Endothelial cell of umbilical vein (primary cell): ENCODE measurements around the gene CCDC167. TPM values are rescaled to one million over a fixed set of nuclear protein-coding genes. Genes with fewer than 3 reads are reported as not detected.

Experiments used
- BruUV-seq: library from RNA; stranded (reverse); fragments of 400-500 nt; replicated peaks from 2 replicates; lab custom pipeline; 2021; lab: Mats Ljungman, UMichigan
- CTCF ChIA-PET: fragments of 300-600, 350-600 bp; sonication (Branson Sonifier 250); formaldehyde crosslinking; loops from one replicate; lab custom pipeline; 2021; ENCODE audit warnings: antibody characterized with exemption, inconsistent platforms; lab: Charles Lee
- POLR2A ChIA-PET: fragments of 300-600, 350-600 bp; sonication (Branson Sonifier 250); formaldehyde crosslinking; loops from one replicate; lab custom pipeline; 2021; ENCODE audit warnings: antibody characterized with exemption, inconsistent platforms; lab: Charles Lee
- DNase-seq: peaks from one replicate; pipeline ENCODE4 v3.0.0-alpha.2; 2011; ENCODE audit warnings: low read depth, low spot score
- FAIRE-seq: peaks from 2 replicates; lab custom pipeline; 2011; peaks lifted over from hg19 to GRCh38; lab: Jason Lieb, UNC
- H2AFZ ChIP-seq: 2 replicates; pipeline ENCODE4 v1.6.0; 2012; ENCODE audit warnings: low read depth, low read length, control low read depth, inconsistent platforms
- H3K27ac ChIP-seq: 2 replicates; pipeline ENCODE4 v1.5.1; 2011; ENCODE audit warnings: low read depth, mild to moderate bottlenecking, control low read depth, low read length, moderate library complexity; ENCODE audit not compliant: insufficient read depth
- H3K27me3 ChIP-seq, 2 experiments: 2 replicates each; pipeline versions ENCODE4 v1.6.0 to v1.6.1; 2011; ENCODE audit warnings: low read length in 2 of 2, mixed read lengths in 1 of 2; ENCODE audit not compliant: control insufficient read depth in 2 of 2, insufficient read depth in 2 of 2
- H3K36me3 ChIP-seq, 2 experiments: 2 replicates in 1 of 2; 3 replicates in 1 of 2; pipeline ENCODE4 v1.5.1; 2011; ENCODE audit warnings: low read length in 2 of 2, mild to moderate bottlenecking in 1 of 2, moderate library complexity in 1 of 2; ENCODE audit not compliant: control insufficient read depth in 2 of 2, insufficient read depth in 2 of 2; ENCODE audit errors: extremely low read depth in 1 of 2
- H3K4me1 ChIP-seq: 3 replicates; pipeline ENCODE4 v1.5.1; 2011; ENCODE audit warnings: mild to moderate bottlenecking, low read length; ENCODE audit not compliant: control insufficient read depth, insufficient read depth; ENCODE audit errors: extremely low read depth
- H3K4me2 ChIP-seq: 2 replicates; pipeline ENCODE4 v1.6.1; 2011; ENCODE audit warnings: low read length, control low read depth, mixed read lengths; ENCODE audit not compliant: insufficient read depth
- H3K4me3 ChIP-seq, 3 experiments: fragments of 200-600 bp in 1 of 3; sonication (generic), shearing (Covaris generic) in 1 of 3; replicated peaks in 1 of 3; 2 replicates each; pipeline ENCODE4 v1.5.1; 2011 to 2016; ENCODE audit warnings: control low read depth in 3 of 3, low read length in 3 of 3, mild to moderate bottlenecking in 2 of 3, inconsistent platforms in 1 of 3, low read depth in 1 of 3, moderate library complexity in 1 of 3; ENCODE audit not compliant: insufficient read depth in 1 of 3
- H3K79me2 ChIP-seq: 2 replicates; pipeline ENCODE4 v1.6.0; 2012; ENCODE audit warnings: low read length, inconsistent platforms; ENCODE audit not compliant: control insufficient read depth, insufficient read depth
- H3K9ac ChIP-seq: replicated peaks from 2 replicates; pipeline ENCODE3; 2011; ENCODE audit warnings: low read length, control low read depth; ENCODE audit not compliant: insufficient read depth; ENCODE audit errors: extremely low read depth
- H3K9me1 ChIP-seq: replicated peaks from 3 replicates; pipeline ENCODE4 v1.6.0; 2011; ENCODE audit warnings: mild to moderate bottlenecking, low read length; ENCODE audit not compliant: control insufficient read depth, insufficient read depth; ENCODE audit errors: extremely low read depth
- H3K9me3 ChIP-seq: replicated peaks from 2 replicates; pipeline ENCODE4 v1.5.1; 2012; ENCODE audit warnings: low read length, inconsistent platforms; ENCODE audit not compliant: control insufficient read depth, insufficient read depth
- H4K20me1 ChIP-seq: replicated peaks from 2 replicates; pipeline ENCODE3; 2011; ENCODE audit warnings: mild to moderate bottlenecking, low read length; ENCODE audit not compliant: control insufficient read depth, insufficient read depth; ENCODE audit errors: extremely low read depth
- EZH2 ChIP-seq: IDR thresholded peaks from 2 replicates; pipeline ENCODE4 v1.6.1; 2012; ENCODE audit warnings: borderline replicate concordance, low read depth, mild to moderate bottlenecking, moderate library complexity, low read length, inconsistent platforms; ENCODE audit not compliant: severe bottlenecking
- FOS ChIP-seq: IDR thresholded peaks from 2 replicates; pipeline ENCODE4 v1.6.1; 2011; ENCODE audit warnings: mild to moderate bottlenecking, low read length, moderate library complexity, borderline replicate concordance; ENCODE audit not compliant: insufficient read depth
- GATA2 ChIP-seq: IDR thresholded peaks from 2 replicates; pipeline ENCODE4 v1.7.0; 2011; ENCODE audit warnings: low read depth, mild to moderate bottlenecking, moderate library complexity, mixed read lengths, low read length; ENCODE audit not compliant: insufficient read length, insufficient read depth
- JUN ChIP-seq: IDR thresholded peaks from 2 replicates; pipeline ENCODE4 v1.6.1; 2011; ENCODE audit warnings: borderline replicate concordance, low read depth; ENCODE audit not compliant: insufficient read length, insufficient read depth
- MAX ChIP-seq: IDR thresholded peaks from 2 replicates; pipeline ENCODE4 v1.6.1; 2011; ENCODE audit not compliant: insufficient read depth, insufficient read length
- MYC ChIP-seq: IDR thresholded peaks from one replicate; pipeline ENCODE4 v1.6.1; 2011; ENCODE audit warnings: mild to moderate bottlenecking, low read depth, low read length
- POLR2A ChIP-seq: IDR thresholded peaks from 2 replicates; pipeline ENCODE4 v1.6.1; 2012; ENCODE audit warnings: low read depth, mild to moderate bottlenecking, control low read depth, low read length
- POLR2AphosphoS5 ChIP-seq: IDR thresholded peaks from 2 replicates; pipeline ENCODE4 v1.6.1; 2012; ENCODE audit warnings: low read depth, mild to moderate bottlenecking, control low read depth, low read length, moderate library complexity; ENCODE audit not compliant: insufficient read depth
- dilution Hi-C: fragments of 300-500 bp; cut with MboI; formaldehyde crosslinking; loops from one replicate; pipeline ENCODE4 v1.15.0; 2019; ENCODE audit warnings: low sequenced_read_pairs; ENCODE audit not compliant: extremely low pct_ligation_motif_present
- intact Hi-C: fragments of 100-400 bp; cut with micrococcal nuclease; formaldehyde crosslinking; loops from one replicate; pipeline ENCODE4 v1.10.0; 2022
- polyA plus RNA-seq, 4 experiments: library from polyadenylated mRNA; depleted of rRNA in 3 of 4; stranded (reverse) in 3 of 4; unstranded in 1 of 4; fragments of >200 nt; gene quantifications; 2 replicates each; pipeline versions ENCODE4 v1.2.1 to v1.2.3, GENCODE V29; 2011 to 2012; ENCODE audit warnings: missing spikeins in 1 of 4
- total RNA-seq: library from RNA; stranded (reverse); gene quantifications from 2 replicates; pipeline ENCODE4 v1.2.3, GENCODE V29; 2021
- TF ChIP-seq, protein P1 (sequence below), 2 donors: IDR thresholded peaks; 1 replicate in 1 of 2; 2 replicates in 1 of 2; pipeline ENCODE4 v1.5.1; 2011; ENCODE audit warnings: low read length in 2 of 2, mild to moderate bottlenecking in 2 of 2, moderate library complexity in 2 of 2, control low read depth in 1 of 2, inconsistent platforms in 1 of 2, low read depth in 1 of 2; ENCODE audit not compliant: insufficient read depth in 1 of 2; ENCODE audit errors: extremely low read depth in 1 of 2

Gene CCDC167
- total and polyA plus RNA-seq, 2 donors (not counting 3 experiments of a cell fraction or from before 2014, with no cell fraction given), result 46.6 to 105 TPM

DNA sequence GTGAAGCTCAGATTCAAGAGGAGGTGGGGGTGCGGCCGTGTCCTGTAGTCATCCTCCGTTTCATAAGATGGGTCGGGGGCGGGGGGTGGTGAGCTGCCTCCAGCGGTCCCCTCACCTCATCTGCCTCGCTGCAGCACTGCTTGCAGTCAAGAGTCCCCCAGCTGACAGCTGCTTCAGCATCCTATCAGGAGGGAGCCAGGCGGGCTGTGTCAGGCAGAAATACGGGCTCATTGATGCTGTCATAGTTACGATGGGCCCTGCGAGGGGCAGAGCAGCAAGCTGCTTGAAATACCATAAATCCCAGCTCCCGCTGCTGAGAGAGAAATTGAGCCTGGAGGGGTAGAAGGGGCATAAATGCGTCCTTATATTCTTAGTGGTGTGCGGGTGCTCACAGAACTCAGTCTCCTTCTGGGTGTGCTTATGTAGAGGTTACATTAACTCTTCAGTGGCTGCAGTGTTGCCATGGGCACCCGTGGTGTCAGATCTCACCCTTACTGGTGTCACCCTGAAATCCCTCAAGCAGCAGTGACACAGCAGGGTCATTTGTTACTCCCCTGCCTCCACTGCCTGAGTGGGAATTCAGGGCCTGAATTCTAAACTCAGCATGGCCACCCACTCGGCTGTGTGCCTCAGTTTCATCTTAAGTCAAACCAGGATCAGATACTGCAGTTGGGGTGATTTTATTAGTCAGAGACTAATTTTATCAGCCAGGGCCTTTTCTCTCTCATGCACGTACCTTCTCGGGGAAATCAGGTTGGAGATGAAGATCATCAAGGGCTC is 21.8 kb downstream of the CCDC167 start:
- no peak overlapping the region for H3K4me3 ChIP-seq
- dilution Hi-C loops, result no loop called here
- BruUV-seq, result no TSS peak
- H3K9me1 ChIP-seq, result no peaks in the 10 kb centered on the region
- no peaks in the 10 kb centered on the region for H3K4me1 ChIP-seq
- CTCF ChIA-PET, result interaction anchor here (1.1 kb wide), 2 partner anchors 88 to 152 kb away, joined by 3 read pairs; no protein-coding TSS in a partner anchor
- H3K9ac ChIP-seq, result no peak overlapping the region
- no peaks in the 10 kb centered on the region for H3K9me3 ChIP-seq
- no peak for DNase-seq
- no peak for FAIRE-seq
- no peak overlapping the region for H2AFZ ChIP-seq
- intact Hi-C loops, result no loop called here
- H3K27me3 ChIP-seq, result no peaks in the 10 kb centered on the region
- no peak for TF ChIP-seq FOS
- H3K4me2 ChIP-seq, result no peak overlapping the region
- POLR2A ChIA-PET, result no interaction called here
- H3K27ac ChIP-seq, result no peak overlapping the region
- H3K36me3 ChIP-seq, result peaks cover 10 to 53% of the 10 kb centered on the region in 2 experiments
- no peaks in the 10 kb centered on the region for H3K79me2 ChIP-seq
- H4K20me1 ChIP-seq, result no peaks in the 10 kb centered on the region

DNA sequence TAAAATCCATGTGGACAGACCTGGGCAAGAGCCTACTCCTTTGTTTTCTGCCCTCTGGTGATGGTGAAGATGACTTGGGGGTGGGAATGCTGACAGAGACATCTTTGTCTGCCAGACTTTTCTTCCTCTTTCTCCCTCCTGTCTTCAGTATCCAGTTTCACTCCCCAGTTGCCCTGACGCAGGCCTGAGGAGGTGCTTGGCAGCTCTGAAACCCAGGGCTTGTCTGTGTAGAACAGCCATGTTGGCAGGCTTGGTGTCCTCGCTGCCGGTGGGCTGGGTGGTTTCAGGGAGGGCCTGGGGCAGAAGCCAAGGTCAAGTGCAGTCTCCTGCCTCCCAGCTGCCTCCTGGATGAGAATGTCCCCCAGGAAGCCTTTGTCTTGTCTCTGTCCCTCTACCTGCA is 22.5 kb downstream of the CCDC167 start:
- dilution Hi-C loops, result no loop called here
- Histone ChIP-seq H3K4me2 (no peak overlapping the region), H3K9ac (no peak overlapping the region), H3K27ac (no peak overlapping the region), H4K20me1 (no peaks in the 10 kb centered on the region), H2AFZ (no peak overlapping the region), H3K79me2 (no peaks in the 10 kb centered on the region), H3K9me3 (no peaks in the 10 kb centered on the region), H3K36me3 (peaks cover 12 to 53% of the 10 kb centered on the region in 2 experiments), H3K4me3 (no peak overlapping the region), H3K27me3 (no peaks in the 10 kb centered on the region), H3K9me1 (no peaks in the 10 kb centered on the region), H3K4me1 (no peaks in the 10 kb centered on the region)
- FAIRE-seq, result no peak
- TF ChIP-seq EZH2, result no peak
- TF ChIP-seq JUN, result no peak
- no peak for TF ChIP-seq MAX
- TF ChIP-seq FOS, result no peak
- TF ChIP-seq, protein P1, sequence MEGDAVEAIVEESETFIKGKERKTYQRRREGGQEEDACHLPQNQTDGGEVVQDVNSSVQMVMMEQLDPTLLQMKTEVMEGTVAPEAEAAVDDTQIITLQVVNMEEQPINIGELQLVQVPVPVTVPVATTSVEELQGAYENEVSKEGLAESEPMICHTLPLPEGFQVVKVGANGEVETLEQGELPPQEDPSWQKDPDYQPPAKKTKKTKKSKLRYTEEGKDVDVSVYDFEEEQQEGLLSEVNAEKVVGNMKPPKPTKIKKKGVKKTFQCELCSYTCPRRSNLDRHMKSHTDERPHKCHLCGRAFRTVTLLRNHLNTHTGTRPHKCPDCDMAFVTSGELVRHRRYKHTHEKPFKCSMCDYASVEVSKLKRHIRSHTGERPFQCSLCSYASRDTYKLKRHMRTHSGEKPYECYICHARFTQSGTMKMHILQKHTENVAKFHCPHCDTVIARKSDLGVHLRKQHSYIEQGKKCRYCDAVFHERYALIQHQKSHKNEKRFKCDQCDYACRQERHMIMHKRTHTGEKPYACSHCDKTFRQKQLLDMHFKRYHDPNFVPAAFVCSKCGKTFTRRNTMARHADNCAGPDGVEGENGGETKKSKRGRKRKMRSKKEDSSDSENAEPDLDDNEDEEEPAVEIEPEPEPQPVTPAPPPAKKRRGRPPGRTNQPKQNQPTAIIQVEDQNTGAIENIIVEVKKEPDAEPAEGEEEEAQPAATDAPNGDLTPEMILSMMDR (IDR thresholded peaks at IDR 0.05; ENCODE audit: extremely low read depth in 1 of 2, insufficient read depth in 1 of 2, low read depth in 1 of 2, low read length in 2 of 2), result no peak
- TF ChIP-seq MYC, result no peak
- TF ChIP-seq POLR2AphosphoS5, result no peak
- TF ChIP-seq GATA2, result no peak
- no peak for TF ChIP-seq POLR2A
- intact Hi-C loops, result no loop called here
- POLR2A ChIA-PET, result no interaction called here
- CTCF ChIA-PET, result interaction anchor here (1.1 kb wide), 1 partner anchor 88 kb away, joined by 3 read pairs; no protein-coding TSS in a partner anchor
- no peak for DNase-seq
- BruUV-seq, result no TSS peak
